HG03045 (cell line): ENCODE measurements around the gene PCNX4.
A peak's percentile ranks its signal among the peaks of the same experiment; 100 is the strongest.

Experiments used
- ATAC-seq: cut with Tn5 transposase; IDR thresholded peaks from one replicate; pipeline ENCODE4 v1.9.1; 2021; ENCODE audit warnings: mild to moderate bottlenecking, moderate library complexity; ENCODE audit not compliant: unreplicated experiment

PCNX4 gene

DNA sequence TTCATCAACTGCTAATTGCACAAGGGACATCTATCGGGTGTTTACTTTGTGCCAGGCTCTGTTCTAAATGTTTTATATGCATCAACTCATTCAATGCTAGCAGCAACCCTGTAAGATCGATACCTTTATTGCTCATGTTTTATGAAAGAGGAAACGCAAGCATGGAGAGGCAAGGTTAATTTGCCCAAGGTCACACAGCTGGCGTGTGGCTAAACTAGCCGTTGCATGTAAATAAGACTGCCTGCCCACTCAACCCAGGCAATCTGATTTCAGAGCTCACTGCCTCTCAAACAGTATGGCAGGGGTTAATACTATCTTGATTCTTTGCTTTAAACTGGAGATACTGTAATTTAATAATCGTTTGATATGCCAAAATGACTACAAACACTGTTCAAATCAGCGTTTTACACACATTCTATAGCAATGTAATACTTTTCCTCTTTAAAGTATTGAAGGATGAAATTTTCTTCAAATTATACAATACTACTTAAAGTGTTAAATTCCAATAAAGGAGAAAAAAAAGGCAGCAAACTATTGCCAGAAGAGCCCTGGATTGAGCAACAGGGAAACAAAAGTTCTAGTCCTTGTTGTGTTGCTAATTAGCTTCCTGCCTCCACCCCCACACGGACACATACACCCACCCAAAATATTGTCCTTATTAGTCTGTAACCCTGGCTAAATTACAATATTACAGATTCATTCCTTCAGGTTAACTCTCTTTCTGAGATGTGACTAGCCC lies 112.5 kb downstream of the PCNX4 start:
- peak; percentile 70 for ATAC-seq

DNA sequence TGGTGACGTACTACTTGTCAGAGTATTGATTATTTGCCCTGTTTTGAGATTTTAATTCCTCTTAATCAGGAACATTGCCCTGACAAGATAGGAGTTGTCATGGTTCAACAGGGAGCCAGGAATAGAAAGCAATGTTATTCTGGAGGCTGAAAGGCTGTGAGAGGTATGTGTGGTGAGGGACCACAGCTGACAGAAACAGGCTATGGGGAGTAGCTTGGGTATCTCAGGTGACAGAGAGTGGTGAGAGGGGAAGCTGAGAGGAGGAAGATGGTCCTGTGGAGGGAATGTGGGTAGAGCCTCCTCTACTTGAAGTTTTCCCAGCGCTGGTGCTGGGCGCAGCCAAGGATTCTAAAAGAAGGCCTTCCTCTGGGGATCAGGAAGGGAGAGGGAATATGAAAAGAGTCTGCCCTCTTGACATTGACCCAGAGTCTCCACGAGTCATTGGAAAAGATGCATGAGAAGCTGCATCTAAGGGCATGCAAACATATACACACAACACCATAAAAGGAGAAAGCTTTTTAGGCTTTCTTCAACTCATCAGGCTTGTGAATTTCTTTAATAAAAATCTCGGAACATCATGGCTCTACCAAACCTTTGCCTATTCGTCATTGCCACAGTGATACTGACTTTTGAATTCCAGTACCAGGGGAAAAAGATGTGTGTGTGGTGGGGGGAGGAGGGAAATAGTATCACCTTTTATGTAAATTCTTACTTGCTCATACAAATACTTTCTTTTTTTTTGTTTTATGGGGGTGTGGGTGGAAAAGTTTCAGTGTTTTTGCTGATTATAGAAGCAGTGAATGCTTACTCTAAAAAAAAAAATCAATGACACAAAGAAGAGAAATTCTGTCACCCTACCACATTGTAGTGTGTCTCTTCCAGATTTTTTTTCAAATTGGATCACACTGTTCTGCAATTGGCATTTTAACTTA lies 113.4 kb downstream of the PCNX4 start:
- ATAC-seq = peak; percentile 62

GRCh38 chr14:60206249-60206670 lies 114.5 kb downstream of the PCNX4 start:
- no peak for ATAC-seq

GRCh38 chr14:60206837-60207533 lies 115.3 kb downstream of the PCNX4 start:
- ATAC-seq = peak; percentile 45

DNA sequence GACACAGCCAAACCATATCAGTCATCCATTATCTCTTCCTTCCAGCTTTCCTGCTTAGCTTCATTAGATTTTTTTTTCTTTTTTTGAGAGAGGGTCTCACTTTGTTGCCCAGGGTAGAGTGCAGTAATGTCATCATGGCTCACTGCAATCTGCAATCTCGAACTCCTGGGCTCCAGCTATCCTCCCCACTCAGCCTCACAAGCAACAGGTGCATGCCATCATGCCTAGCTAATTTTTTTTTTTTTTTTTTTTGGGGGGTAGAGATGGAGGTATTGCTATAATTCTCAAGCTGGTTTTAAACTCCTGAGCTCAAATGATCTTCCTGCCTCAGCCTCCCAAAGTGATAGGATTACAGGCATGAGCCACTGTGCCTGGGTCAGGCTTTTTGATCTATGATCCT lies 119.0 kb downstream of the PCNX4 start:
- no peak for ATAC-seq

GRCh38 chr14:60211153-60211552 lies 119.4 kb downstream of the PCNX4 start:
- ATAC-seq = no peak

DNA sequence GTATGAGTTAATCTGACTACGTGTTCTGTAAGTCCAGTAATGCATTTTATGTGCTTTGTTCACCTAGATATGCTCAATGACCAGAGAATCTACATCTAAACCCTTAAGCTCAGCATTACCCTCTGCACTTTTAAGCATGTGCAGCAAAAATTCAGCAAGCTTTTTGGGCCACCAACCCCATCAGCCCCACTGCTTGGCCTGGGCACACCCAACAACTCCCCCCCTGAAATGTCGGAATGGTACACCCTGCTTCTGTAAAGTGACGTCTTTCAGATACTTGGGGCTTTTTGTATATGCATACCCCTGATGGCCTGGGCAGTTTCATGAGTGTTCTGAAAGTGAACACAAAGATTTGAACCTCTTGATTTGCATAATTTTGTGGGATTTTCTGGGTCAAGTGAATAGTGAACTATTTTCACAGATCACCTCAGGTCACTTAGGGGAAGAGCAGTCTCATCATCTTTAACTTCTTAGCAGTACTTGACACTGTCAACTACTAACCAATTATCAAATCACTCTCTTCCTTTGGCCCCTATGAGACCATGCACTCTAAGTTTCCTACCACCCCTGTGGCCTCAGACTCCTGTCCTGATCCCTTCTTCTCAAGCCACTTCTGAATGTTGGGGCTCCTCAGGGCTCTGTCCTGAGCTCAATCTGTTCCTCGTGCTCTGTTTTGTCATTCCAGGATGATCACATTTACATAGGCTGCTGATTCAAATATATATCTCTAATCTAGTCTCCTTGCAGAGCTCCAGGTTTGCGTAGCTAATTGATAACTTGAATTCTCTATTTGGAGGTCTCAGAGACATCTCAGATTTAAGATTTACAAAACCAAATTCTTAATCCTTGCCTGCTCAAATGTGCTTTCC lies 121.0 kb downstream of the PCNX4 start:
- ATAC-seq = peak; percentile 93

DNA sequence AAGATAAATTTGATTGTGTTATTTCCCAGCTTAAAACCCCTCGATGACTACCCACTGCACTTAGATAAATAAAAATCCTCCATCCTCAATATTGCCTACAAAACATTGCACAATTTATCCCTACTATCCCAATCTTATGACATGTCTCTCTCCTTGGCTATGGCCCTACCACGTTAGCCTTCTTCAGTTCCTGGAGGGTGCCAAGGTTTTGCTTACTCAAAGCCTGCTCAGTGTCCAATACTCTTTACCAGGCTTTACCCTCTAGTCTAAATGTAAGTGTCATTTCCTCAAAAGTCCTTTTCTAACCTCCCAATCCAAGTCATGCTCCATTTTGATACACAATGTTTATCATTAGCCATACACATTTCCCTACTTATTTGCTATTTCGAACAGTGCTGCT lies 122.3 kb downstream of the PCNX4 start:
- no peak for ATAC-seq

DNA sequence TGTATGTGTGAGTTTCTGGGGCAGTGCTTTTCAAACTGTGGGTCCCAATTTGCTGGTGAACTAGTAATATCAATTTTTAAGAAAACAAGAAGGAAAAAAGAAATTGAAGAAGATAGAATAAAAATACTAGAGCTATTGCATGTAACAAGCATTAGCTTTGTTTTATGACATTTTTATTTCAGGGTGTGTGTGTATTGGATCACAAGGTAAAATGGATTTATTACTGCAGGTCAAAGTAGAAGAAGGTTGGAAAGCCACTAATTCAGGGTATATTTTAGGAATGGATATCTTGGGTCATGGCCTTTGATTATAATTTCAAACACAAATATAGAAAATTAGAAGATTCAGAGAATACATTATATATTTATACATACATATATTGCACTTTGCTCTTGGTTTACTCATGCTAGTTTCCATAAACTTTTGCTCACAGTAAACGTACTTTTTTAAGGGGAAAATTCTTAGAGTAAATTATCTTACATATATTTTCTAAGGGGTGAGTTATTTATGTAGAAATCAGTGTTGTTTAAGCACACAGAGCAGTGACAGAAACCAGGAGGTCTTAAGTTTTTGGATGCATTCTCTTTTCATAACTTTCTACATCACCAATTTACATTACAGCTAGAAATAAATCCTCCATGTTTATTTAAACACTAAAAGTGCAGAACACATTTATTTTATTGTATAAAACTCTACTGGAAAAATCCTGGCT lies 122.8 kb downstream of the PCNX4 start:
- ATAC-seq = no peak

GRCh38 chr14:60215127-60215444 lies 123.4 kb downstream of the PCNX4 start:
- ATAC-seq = no peak

DNA sequence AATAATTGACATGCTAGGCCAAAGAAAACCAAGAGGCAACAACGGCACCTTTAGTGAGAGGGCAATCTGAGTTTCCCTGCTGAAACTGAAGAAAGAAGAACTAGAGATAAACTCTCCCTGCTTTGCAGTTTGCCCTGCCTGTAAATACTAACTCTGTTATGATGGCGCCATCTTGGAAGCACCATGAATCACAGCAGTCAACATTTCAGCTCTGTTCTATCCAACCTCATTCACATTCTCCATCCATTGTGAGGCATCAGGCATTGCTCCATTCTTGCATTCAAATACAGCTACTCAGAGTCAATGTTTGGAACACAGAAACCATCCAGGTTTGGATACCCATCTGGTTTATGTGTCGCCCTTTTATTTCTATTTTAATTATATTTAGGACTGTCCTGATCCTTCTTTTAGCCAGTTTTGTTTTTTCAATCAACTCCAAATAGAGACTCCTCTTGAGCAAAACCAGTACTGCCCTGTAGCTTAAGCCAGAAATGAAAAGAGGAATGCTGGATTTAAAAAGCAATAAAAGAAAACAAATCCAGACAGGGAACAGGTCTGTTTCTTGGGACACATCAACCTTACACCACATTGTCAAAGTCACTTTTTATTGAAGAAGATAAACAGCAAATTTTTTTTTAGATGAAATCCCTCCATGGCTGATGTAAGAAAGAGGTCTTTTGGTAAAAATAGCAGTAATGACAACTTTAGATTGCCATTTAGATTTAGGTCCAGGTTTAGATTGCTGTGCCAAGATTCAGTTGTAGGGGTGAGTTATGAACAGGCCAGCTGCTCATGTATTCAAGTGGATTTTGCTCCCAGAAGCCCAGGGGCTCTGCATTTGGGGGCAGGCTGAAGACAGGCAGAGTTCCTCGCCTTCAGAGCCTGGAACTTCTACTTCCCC lies 124.0 kb downstream of the PCNX4 start:
- ATAC-seq = no peak

DNA sequence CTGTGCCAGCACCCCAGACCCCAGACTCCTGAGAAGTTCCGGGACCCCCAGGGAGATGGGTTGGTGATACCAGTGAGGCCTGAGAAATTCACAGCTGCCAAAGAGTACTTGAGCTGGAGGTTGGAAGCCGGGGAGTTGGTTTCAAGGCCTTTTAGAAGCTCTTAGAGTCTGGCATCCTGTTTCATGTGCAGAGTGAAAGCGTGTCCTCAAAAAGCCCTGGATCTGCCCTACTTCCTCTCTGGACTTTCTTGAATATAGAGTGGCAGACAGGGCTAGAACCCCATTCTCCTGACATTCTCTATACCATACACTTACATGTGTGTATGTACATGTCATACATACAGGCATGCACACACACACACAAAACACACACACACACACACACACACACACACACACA lies 126.0 kb downstream of the PCNX4 start:
- ATAC-seq = no peak
